ENCODE data around the gene LDB2.

DNA sequence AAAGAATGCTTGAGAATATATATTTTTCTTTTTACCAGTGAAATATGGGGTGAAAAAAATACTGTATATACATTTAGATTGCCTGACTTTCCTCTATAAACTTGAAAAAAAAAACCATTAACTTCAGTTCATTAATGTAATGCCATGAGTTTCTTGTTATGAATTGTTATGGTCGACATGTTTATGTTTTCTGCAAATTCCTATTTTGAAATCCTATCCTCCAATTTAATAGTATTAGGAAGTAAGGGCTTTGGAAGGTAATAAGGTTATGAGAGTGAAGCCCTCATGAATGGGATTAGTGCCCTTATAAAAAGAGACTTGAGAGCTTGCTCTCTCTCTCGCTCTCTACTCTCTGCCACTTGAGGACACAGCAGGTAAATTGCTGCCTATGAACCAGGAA lies 211.4 kb downstream of the LDB2 start:
- TF ChIP-seq, protein P1, sequence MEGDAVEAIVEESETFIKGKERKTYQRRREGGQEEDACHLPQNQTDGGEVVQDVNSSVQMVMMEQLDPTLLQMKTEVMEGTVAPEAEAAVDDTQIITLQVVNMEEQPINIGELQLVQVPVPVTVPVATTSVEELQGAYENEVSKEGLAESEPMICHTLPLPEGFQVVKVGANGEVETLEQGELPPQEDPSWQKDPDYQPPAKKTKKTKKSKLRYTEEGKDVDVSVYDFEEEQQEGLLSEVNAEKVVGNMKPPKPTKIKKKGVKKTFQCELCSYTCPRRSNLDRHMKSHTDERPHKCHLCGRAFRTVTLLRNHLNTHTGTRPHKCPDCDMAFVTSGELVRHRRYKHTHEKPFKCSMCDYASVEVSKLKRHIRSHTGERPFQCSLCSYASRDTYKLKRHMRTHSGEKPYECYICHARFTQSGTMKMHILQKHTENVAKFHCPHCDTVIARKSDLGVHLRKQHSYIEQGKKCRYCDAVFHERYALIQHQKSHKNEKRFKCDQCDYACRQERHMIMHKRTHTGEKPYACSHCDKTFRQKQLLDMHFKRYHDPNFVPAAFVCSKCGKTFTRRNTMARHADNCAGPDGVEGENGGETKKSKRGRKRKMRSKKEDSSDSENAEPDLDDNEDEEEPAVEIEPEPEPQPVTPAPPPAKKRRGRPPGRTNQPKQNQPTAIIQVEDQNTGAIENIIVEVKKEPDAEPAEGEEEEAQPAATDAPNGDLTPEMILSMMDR (conservative IDR thresholded peaks at IDR 0.05; ENCODE audit: low read depth in 2 of 2): no peak
- TF ChIP-seq EZH2 (IDR thresholded peaks at IDR 0.05; ENCODE audit: low read depth, unreplicated experiment) (no peak), REST (IDR thresholded peaks at IDR 0.05; ENCODE audit: unreplicated experiment) (no peak), JUNB (IDR thresholded peaks at IDR 0.05; ENCODE audit: unreplicated experiment) (no peak), STAT1 (IDR thresholded peaks at IDR 0.05; ENCODE audit: unreplicated experiment) (no peak), POLR2AphosphoS5 (IDR thresholded peaks at IDR 0.05; ENCODE audit: low read depth) (no peak), ZNF331 (CRISPR knock-in tag; IDR thresholded peaks at IDR 0.05; ENCODE audit: low read depth) (no peak), EZH2phosphoT487 (IDR thresholded peaks at IDR 0.05; ENCODE audit: unreplicated experiment) (no peak), CREB1 (CRISPR knock-in tag; IDR thresholded peaks at IDR 0.05; ENCODE audit: low read depth) (no peak), ZNF114 (CRISPR knock-in tag; IDR thresholded peaks at IDR 0.05) (no peak), NANOG (IDR thresholded peaks at IDR 0.05; ENCODE audit: borderline replicate concordance) (no peak)
- TF ChIP-seq, protein P2, sequence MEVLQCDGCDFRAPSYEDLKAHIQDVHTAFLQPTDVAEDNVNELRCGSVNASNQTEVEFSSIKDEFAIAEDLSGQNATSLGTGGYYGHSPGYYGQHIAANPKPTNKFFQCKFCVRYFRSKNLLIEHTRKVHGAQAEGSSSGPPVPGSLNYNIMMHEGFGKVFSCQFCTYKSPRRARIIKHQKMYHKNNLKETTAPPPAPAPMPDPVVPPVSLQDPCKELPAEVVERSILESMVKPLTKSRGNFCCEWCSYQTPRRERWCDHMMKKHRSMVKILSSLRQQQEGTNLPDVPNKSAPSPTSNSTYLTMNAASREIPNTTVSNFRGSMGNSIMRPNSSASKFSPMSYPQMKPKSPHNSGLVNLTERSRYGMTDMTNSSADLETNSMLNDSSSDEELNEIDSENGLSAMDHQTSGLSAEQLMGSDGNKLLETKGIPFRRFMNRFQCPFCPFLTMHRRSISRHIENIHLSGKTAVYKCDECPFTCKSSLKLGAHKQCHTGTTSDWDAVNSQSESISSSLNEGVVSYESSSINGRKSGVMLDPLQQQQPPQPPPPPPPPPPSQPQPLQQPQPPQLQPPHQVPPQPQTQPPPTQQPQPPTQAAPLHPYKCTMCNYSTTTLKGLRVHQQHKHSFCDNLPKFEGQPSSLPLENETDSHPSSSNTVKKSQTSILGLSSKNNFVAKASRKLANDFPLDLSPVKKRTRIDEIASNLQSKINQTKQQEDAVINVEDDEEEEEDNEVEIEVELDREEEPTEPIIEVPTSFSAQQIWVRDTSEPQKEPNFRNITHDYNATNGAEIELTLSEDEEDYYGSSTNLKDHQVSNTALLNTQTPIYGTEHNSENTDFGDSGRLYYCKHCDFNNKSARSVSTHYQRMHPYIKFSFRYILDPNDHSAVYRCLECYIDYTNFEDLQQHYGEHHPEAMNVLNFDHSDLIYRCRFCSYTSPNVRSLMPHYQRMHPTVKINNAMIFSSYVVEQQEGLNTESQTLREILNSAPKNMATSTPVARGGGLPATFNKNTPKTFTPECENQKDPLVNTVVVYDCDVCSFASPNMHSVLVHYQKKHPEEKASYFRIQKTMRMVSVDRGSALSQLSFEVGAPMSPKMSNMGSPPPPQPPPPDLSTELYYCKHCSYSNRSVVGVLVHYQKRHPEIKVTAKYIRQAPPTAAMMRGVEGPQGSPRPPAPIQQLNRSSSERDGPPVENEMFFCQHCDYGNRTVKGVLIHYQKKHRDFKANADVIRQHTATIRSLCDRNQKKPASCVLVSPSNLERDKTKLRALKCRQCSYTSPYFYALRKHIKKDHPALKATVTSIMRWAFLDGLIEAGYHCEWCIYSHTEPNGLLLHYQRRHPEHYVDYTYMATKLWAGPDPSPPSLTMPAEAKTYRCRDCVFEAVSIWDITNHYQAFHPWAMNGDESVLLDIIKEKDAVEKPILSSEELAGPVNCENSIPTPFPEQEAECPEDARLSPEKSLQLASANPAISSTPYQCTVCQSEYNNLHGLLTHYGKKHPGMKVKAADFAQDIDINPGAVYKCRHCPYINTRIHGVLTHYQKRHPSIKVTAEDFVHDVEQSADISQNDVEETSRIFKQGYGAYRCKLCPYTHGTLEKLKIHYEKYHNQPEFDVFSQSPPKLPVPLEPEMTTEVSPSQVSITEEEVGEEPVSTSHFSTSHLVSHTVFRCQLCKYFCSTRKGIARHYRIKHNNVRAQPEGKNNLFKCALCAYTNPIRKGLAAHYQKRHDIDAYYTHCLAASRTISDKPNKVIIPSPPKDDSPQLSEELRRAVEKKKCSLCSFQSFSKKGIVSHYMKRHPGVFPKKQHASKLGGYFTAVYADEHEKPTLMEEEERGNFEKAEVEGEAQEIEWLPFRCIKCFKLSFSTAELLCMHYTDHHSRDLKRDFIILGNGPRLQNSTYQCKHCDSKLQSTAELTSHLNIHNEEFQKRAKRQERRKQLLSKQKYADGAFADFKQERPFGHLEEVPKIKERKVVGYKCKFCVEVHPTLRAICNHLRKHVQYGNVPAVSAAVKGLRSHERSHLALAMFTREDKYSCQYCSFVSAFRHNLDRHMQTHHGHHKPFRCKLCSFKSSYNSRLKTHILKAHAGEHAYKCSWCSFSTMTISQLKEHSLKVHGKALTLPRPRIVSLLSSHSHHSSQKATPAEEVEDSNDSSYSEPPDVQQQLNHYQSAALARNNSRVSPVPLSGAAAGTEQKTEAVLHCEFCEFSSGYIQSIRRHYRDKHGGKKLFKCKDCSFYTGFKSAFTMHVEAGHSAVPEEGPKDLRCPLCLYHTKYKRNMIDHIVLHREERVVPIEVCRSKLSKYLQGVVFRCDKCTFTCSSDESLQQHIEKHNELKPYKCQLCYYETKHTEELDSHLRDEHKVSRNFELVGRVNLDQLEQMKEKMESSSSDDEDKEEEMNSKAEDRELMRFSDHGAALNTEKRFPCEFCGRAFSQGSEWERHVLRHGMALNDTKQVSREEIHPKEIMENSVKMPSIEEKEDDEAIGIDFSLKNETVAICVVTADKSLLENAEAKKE (CRISPR knock-in tag; IDR thresholded peaks at IDR 0.05): no peak
